H1 (cell line): ENCODE results near the gene PECR. TPM values are rescaled to one million over a fixed set of nuclear protein-coding genes. Genes with fewer than 3 reads are reported as not detected.

Source experiments
- CTCF ChIA-PET: fragments of 300-600 bp; sonication (Branson Sonifier 250); formaldehyde crosslinking; loops from one replicate; lab custom pipeline; 2021; ENCODE audit not compliant: partially characterized antibody; lab: Charles Lee
- POLR2A ChIA-PET: fragments of 300-600 bp; sonication (Branson Sonifier 250); formaldehyde crosslinking; loops from one replicate; lab custom pipeline; 2021; ENCODE audit warnings: inconsistent platforms; ENCODE audit not compliant: partially characterized antibody; lab: Charles Lee
- DNase-seq, 2 experiments: peaks; one replicate each; pipeline versions ENCODE4 v3.0.0 to v3.0.0-alpha.2; 2010 to 2022; ENCODE audit warnings: low spot score in 2 of 2, low read depth in 1 of 2, mixed read lengths in 1 of 2
- FAIRE-seq: peaks from 2 replicates; lab custom pipeline; 2011; peaks lifted over from hg19 to GRCh38; lab: Jason Lieb, UNC
- H2AFZ ChIP-seq: 2 replicates; pipeline ENCODE4 v1.8.1; 2012; ENCODE audit warnings: low read length, inconsistent platforms
- H2AK5ac ChIP-seq: 2 replicates; pipeline ENCODE4 v1.6.1; 2013; ENCODE audit warnings: low read depth, low read length
- H2BK120ac ChIP-seq: replicated peaks from 2 replicates; pipeline ENCODE3; 2013; ENCODE audit warnings: low read depth, low read length, inconsistent platforms
- H2BK12ac ChIP-seq: 2 replicates; pipeline ENCODE4 v1.6.1; 2013; ENCODE audit warnings: low read depth, low read length
- H2BK15ac ChIP-seq: 2 replicates; pipeline ENCODE4 v1.6.1; 2013; ENCODE audit warnings: low read length
- H2BK20ac ChIP-seq: 2 replicates; pipeline ENCODE4 v1.6.1; 2013; ENCODE audit warnings: low read length
- H2BK5ac ChIP-seq: 2 replicates; pipeline ENCODE4 v1.6.1; 2013; ENCODE audit warnings: low read depth, low read length
- H3K14ac ChIP-seq: 2 replicates; pipeline ENCODE4 v1.6.1; 2013; ENCODE audit warnings: inconsistent platforms; ENCODE audit not compliant: insufficient read length
- H3K18ac ChIP-seq: 2 replicates; pipeline ENCODE4 v1.6.1; 2013; ENCODE audit warnings: low read length; ENCODE audit errors: extremely low read depth
- H3K23ac ChIP-seq: 2 replicates; pipeline ENCODE4 v1.6.1; 2013; ENCODE audit warnings: inconsistent platforms; ENCODE audit not compliant: insufficient read length
- H3K23me2 ChIP-seq: 2 replicates; pipeline ENCODE4 v1.6.1; 2013; ENCODE audit warnings: low read depth, low read length
- H3K27ac ChIP-seq: 2 replicates; pipeline ENCODE4 v1.6.1; 2011; ENCODE audit warnings: low read depth, low read length, inconsistent platforms
- H3K27me3 ChIP-seq, 4 experiments: replicated peaks in 1 of 4; 1 replicate in 1 of 4; 2 replicates in 3 of 4; pipeline versions ENCODE4 v1.6.1 to v1.8.1; 2011 to 2013; ENCODE audit warnings: low read length in 3 of 4, mild to moderate bottlenecking in 3 of 4, inconsistent platforms in 2 of 4, mixed read lengths in 2 of 4, moderate library complexity in 1 of 4; ENCODE audit not compliant: control insufficient read depth in 3 of 4, insufficient read depth in 3 of 4; ENCODE audit errors: extremely low read depth in 1 of 4
- H3K36me3 ChIP-seq, 4 experiments: 2 replicates each; pipeline versions ENCODE4 v1.6.1 to v1.8.1; 2011 to 2013; ENCODE audit warnings: mild to moderate bottlenecking in 4 of 4, low read length in 3 of 4, moderate library complexity in 2 of 4, control low read depth in 1 of 4, inconsistent platforms in 1 of 4; ENCODE audit not compliant: insufficient read depth in 4 of 4, control insufficient read depth in 2 of 4
- H3K4ac ChIP-seq: replicated peaks from 2 replicates; pipeline ENCODE3; 2013; ENCODE audit warnings: low read length, low read depth, mixed read lengths, inconsistent platforms; ENCODE audit not compliant: insufficient read length
- H3K4me1 ChIP-seq, 4 experiments: replicated peaks in 1 of 4; 1 replicate in 1 of 4; 2 replicates in 3 of 4; pipeline versions ENCODE4 v1.6.1 to v1.8.1; 2011 to 2013; ENCODE audit warnings: low read length in 3 of 4, inconsistent platforms in 2 of 4, mixed read lengths in 1 of 4; ENCODE audit not compliant: insufficient read depth in 4 of 4, control insufficient read depth in 3 of 4
- H3K4me2 ChIP-seq, 2 experiments: 2 replicates each; pipeline versions ENCODE4 v1.6.1 to v1.8.1; 2011 to 2013; ENCODE audit warnings: low read depth in 2 of 2, low read length in 2 of 2, control low read depth in 1 of 2, inconsistent platforms in 1 of 2, mild to moderate bottlenecking in 1 of 2; ENCODE audit not compliant: insufficient read depth in 1 of 2
- H3K4me3 ChIP-seq, 4 experiments: fragments of 200-600, 300-600 bp in 1 of 4; sonication (generic), shearing (Covaris generic), sonication (Bioruptor Twin) in 1 of 4; 2 replicates each; pipeline versions ENCODE4 v1.5.1 to v1.8.1; 2011 to 2016; ENCODE audit warnings: low read length in 4 of 4, low read depth in 3 of 4, control low read depth in 2 of 4, inconsistent platforms in 2 of 4, mild to moderate bottlenecking in 2 of 4, mixed read lengths in 1 of 4, moderate library complexity in 1 of 4; ENCODE audit not compliant: insufficient read depth in 2 of 4; ENCODE audit errors: extremely low read depth in 1 of 4
- H3K56ac ChIP-seq: replicated peaks from 2 replicates; pipeline ENCODE3; 2013; ENCODE audit warnings: low read depth, mild to moderate bottlenecking, mixed read lengths, low read length, inconsistent platforms; ENCODE audit not compliant: insufficient read length
- H3K79me1 ChIP-seq: 2 replicates; pipeline ENCODE4 v1.6.1; 2013; ENCODE audit warnings: low read depth, low read length, control low read depth
- H3K79me2 ChIP-seq, 2 experiments: 2 replicates each; pipeline versions ENCODE4 v1.6.1 to v1.8.1; 2012 to 2013; ENCODE audit warnings: low read length in 2 of 2, mild to moderate bottlenecking in 2 of 2, inconsistent platforms in 1 of 2; ENCODE audit not compliant: insufficient read depth in 2 of 2, control insufficient read depth in 1 of 2
- H3K9ac ChIP-seq, 4 experiments: replicated peaks in 1 of 4; 1 replicate in 1 of 4; 2 replicates in 3 of 4; pipeline versions ENCODE4 v1.6.1 to v1.8.1; 2011 to 2013; ENCODE audit warnings: low read depth in 3 of 4, low read length in 3 of 4, control low read depth in 2 of 4, mild to moderate bottlenecking in 2 of 4, moderate library complexity in 2 of 4, inconsistent platforms in 1 of 4; ENCODE audit errors: extremely low read depth in 1 of 4
- H3K9me3 ChIP-seq, 2 experiments: 2 replicates each; pipeline versions ENCODE4 v1.6.1 to v1.8.1; 2012 to 2013; ENCODE audit warnings: mild to moderate bottlenecking in 2 of 2, moderate library complexity in 2 of 2, control low read depth in 1 of 2, inconsistent platforms in 1 of 2, low read depth in 1 of 2, low read length in 1 of 2, mixed read lengths in 1 of 2; ENCODE audit not compliant: insufficient read depth in 2 of 2
- H4K20me1 ChIP-seq, 2 experiments: replicated peaks in 1 of 2; 2 replicates each; pipeline versions ENCODE3 to v1.8.1; 2011 to 2013; ENCODE audit warnings: inconsistent platforms in 2 of 2, low read length in 2 of 2, mild to moderate bottlenecking in 1 of 2; ENCODE audit not compliant: insufficient read depth in 2 of 2, control insufficient read depth in 1 of 2
- H4K5ac ChIP-seq: 2 replicates; pipeline ENCODE4 v1.6.1; 2013; ENCODE audit warnings: low read length, low read depth, mixed read lengths, inconsistent platforms; ENCODE audit not compliant: insufficient read length
- H4K8ac ChIP-seq: 2 replicates; pipeline ENCODE4 v1.8.0; 2013; ENCODE audit warnings: mild to moderate bottlenecking, moderate library complexity, low read length, inconsistent platforms; ENCODE audit not compliant: insufficient read depth; ENCODE audit errors: extremely low read depth
- H4K91ac ChIP-seq: replicated peaks from 2 replicates; pipeline ENCODE3; 2013; ENCODE audit warnings: low read length, mixed read lengths, inconsistent platforms; ENCODE audit not compliant: insufficient read length
- CHD1 ChIP-seq: IDR thresholded peaks from 2 replicates; pipeline ENCODE4 v1.6.1; 2012; ENCODE audit warnings: low read depth, low read length, improper control_type of control experiment
- HDAC2 ChIP-seq, 2 experiments: fragments of 300-600 bp in 1 of 2; sonication (generic) in 1 of 2; IDR thresholded peaks; 2 replicates each; pipeline ENCODE4 v1.6.1; 2011 to 2012; ENCODE audit warnings: low read depth in 2 of 2, low read length in 2 of 2, mild to moderate bottlenecking in 2 of 2, moderate library complexity in 2 of 2, borderline replicate concordance in 1 of 2, inconsistent platforms in 1 of 2
- RBBP5 ChIP-seq: IDR thresholded peaks from 2 replicates; pipeline ENCODE4 v1.7.1; 2012; ENCODE audit warnings: low read depth, mild to moderate bottlenecking, inconsistent platforms, low read length, moderate library complexity, borderline replicate concordance
- RNF2 ChIP-seq: fragments of 200-900, 300-1000 bp; sonication (generic); IDR thresholded peaks from 2 replicates; pipeline ENCODE4 v1.7.1; 2016; ENCODE audit warnings: borderline replicate concordance, low read depth, mild to moderate bottlenecking, antibody characterized with exemption, low read length; ENCODE audit not compliant: poor library complexity, severe bottlenecking; ENCODE audit errors: missing control alignments
- SP1 ChIP-seq: IDR thresholded peaks from 2 replicates; pipeline ENCODE4 v1.6.1; 2011; ENCODE audit warnings: low read depth, low read length
- SP2 ChIP-seq: IDR thresholded peaks from 2 replicates; pipeline ENCODE4 v1.6.1; 2012; ENCODE audit warnings: mild to moderate bottlenecking, low read length, inconsistent platforms
- SP4 ChIP-seq: IDR thresholded peaks from 2 replicates; pipeline ENCODE4 v1.6.1; 2012; ENCODE audit warnings: low read length, inconsistent platforms
- TCF12 ChIP-seq: IDR thresholded peaks from 2 replicates; pipeline ENCODE4 v1.6.1; 2011; ENCODE audit warnings: low read depth, mild to moderate bottlenecking, low read length
- WGBS, 2 experiments: shearing (Covaris generic) in 1 of 2; methylation state at CpG; one replicate each; pipeline versions ENCODE4 v1.1.6 to v1.1.7; 2013 to 2015; ENCODE audit warnings: low lambda C conversion rate in 2 of 2, mixed read lengths in 2 of 2, inconsistent platforms in 1 of 2, low coverage in 1 of 2, missing lambda C conversion rate in 1 of 2; ENCODE audit not compliant: insufficient replicate concordance in 2 of 2, insufficient coverage in 1 of 2, insufficient read length in 1 of 2; ENCODE audit errors: extremely low coverage in 1 of 2, missing lambda C conversion rate in 1 of 2; 5-methylcytosine and 5-hydroxymethylcytosine counted together
- polyA plus RNA-seq, 7 experiments: library from polyadenylated mRNA; depleted of rRNA in 3 of 7; stranded (reverse) in 5 of 7; unstranded in 2 of 7; fragments of >200 nt in 5 of 7; fragments of 200-250 nt in 2 of 7; gene quantifications; 1 replicate in 5 of 7; 2 replicates in 1 of 7; 4 replicates in 1 of 7; pipeline versions ENCODE4 v1.2.1 to v1.2.3, GENCODE V29; 2011 to 2013; ENCODE audit warnings: missing spikeins in 2 of 7, mixed read lengths in 2 of 7
- total RNA-seq: library from RNA; stranded (reverse); fragmentation: NEBNext Ultra II Directional; extraction: Animal tissue kit (Norgen Biotek cat#: 25700); gene quantifications from 2 replicates; pipeline ENCODE4 v1.2.1, GENCODE V29; 2021

Gene PECR
- total and polyA plus RNA-seq, 2 of the 8 experiments (the other 6 are each of a cell fraction or from before 2014, with no cell fraction given): 15.9 to 19.2 TPM

DNA sequence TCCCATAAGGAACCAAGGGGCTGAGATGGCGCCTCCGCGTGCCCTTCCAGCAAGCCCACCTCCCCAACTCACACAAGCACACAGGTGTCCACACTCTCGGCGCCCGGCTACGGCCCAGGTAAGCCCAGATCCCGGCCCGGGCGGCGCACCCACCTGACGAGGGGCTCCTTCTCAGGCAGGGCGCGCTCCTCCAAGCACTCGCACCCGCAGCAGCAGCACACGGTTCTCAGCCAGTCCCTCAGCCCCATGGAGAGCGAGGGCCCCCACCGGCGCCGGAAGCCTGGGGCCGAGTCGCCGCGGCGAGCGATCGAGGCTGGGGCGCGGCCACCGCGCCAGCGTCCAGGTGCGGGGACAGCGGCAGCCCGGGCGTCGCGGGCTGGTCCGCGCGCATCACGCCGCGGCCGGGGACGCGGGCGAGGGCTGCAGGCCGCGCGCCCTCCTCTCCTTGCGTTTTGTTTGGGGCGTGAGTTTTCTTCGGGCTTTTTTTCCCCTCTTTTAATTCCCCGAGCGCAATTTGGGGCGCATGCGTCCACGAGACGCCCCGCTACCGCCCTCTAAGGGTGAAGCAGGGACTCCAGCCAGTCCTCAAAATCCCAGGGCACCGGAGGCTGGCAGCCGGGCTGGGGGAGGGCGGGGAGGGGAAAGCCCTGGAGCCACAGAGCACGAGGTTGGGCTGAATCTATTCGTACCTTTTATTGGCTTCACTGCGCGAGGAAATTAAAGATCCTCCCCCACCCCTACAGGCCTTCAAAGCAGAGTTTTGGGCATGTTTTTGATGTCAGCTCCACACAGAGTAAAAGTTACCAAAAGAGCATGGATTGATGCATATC, 68.3 kb downstream of the PECR start, which contains the start of gene MREG:
Gene MREG, minus strand, starts transcription at position 472 of the 830 bp plus-strand sequence. Its CDS starts 224 bp downstream, at position 248.
- Histone ChIP-seq H3K56ac (peak within 1 kb of the TSS; percentile 50), H3K14ac (no peak within 1 kb of the TSS), H4K8ac (peak within 1 kb of the TSS; percentile 93), H2AFZ (peak within 1 kb of the TSS; percentile 69), H3K27me3 (no peaks in the 10 kb centered on the region), H3K36me3 (no peaks in the 10 kb centered on the region), H3K4ac (no peak within 1 kb of the TSS), H3K9me3 (no peaks in the 10 kb centered on the region), H3K9ac (peak within 1 kb of the TSS; percentile 68 to 88 (median 86)), H2BK15ac (no peak within 1 kb of the TSS), H3K4me2 (peak within 1 kb of the TSS; percentile 68 to 69), H4K91ac (peak within 1 kb of the TSS; percentile 4), H3K4me3 (peak within 1 kb of the TSS; percentile 55 to 87 (median 80)), H3K79me2 (peaks cover 0 to 37% of the 10 kb centered on the region in 2 experiments; a peak in 3 of 4 replicates), H4K5ac (peak within 1 kb of the TSS; percentile 83), H4K20me1 (no peaks in the 10 kb centered on the region), H3K23me2 (peaks cover 2% of the 10 kb centered on the region; the same call in 1 of the 2 replicates), H2BK5ac (peak within 1 kb of the TSS; percentile 87), H3K79me1 (no peaks in the 10 kb centered on the region), H3K23ac (no peak within 1 kb of the TSS), H2BK12ac (no peak within 1 kb of the TSS), H2BK120ac (no peak within 1 kb of the TSS), H3K18ac (peak within 1 kb of the TSS; percentile 82), H2AK5ac (no peak within 1 kb of the TSS; the same call in 1 of the 2 replicates), H3K4me1 (peaks cover 0 to 3% (median 2%) of the 10 kb centered on the region in 4 experiments; a peak in 4 of 7 replicates), H2BK20ac (no peak within 1 kb of the TSS), H3K27ac (peak within 1 kb of the TSS; percentile 86)
- FAIRE-seq: no peak
- POLR2A ChIA-PET: interaction anchor here (0.7 to 2.1 kb wide), 6 partner anchors 7 to 198 kb away, joined by 3 to 9 read pairs (median 4); no protein-coding TSS in a partner anchor
- CTCF ChIA-PET: interaction anchor here (0.7 to 2.3 kb wide), 12 partner anchors 7 to 1734 kb away, joined by 3 to 20 read pairs (median 6); no protein-coding TSS in a partner anchor
- WGBS, 2 experiments: 1% methylated on average over 53 of the region's 70 CpGs; no CpG with 5 or more reads in 1 of the 2 experiments
- peak; percentile 62 to 93 for DNase-seq
- TF ChIP-seq CHD1 (no peak), TCF12 (no peak), SP2 (no peak), RBBP5 (peak; percentile 74; the same call in 1 of the 2 replicates), HDAC2 (IDR thresholded peaks at IDR 0.05; ENCODE audit: borderline replicate concordance in 1 of 2, low read depth in 2 of 2, low read length in 2 of 2) (no peak; a peak in 1 of 4 replicates), SP1 (no peak), SP4 (no peak), RNF2 (no peak)
